K562 (cell line): ENCODE data around the gene HNRNPF. TPM values are rescaled to one million over a fixed set of nuclear protein-coding genes. Genes with fewer than 3 reads are reported as not detected.

ENCODE experiments used
- CREBBP ChIP-seq: IDR thresholded peaks from one replicate; pipeline ENCODE4 v1.6.1; 2012; ENCODE audit warnings: low read depth, mild to moderate bottlenecking, control low read depth, inconsistent platforms, low read length
- DMBX1 ChIP-seq: fragments of 250-450 bp; sonication (Bioruptor Pico); IDR thresholded peaks from 2 replicates; pipeline ENCODE4 v1.8.0; 2022; ENCODE audit warnings: inconsistent platforms, mild to moderate bottlenecking, moderate library complexity, borderline replicate concordance
- EP300 ChIP-seq: IDR thresholded peaks from 2 replicates; pipeline ENCODE4 v1.6.1; 2012; ENCODE audit warnings: low read length, improper control_type of control experiment
- ERF ChIP-seq: fragments of 450-650 bp; formaldehyde crosslinking; IDR thresholded peaks from 2 replicates; pipeline ENCODE4 v1.4.0; 2020; ENCODE audit warnings: mild to moderate bottlenecking, mixed read lengths
- FOS ChIP-seq: IDR thresholded peaks from 3 replicates; pipeline ENCODE4 v1.6.1; 2011; ENCODE audit not compliant: insufficient read length; ENCODE audit errors: extremely low read depth
- HMG20A ChIP-seq: fragments of 450-650 bp; formaldehyde crosslinking; conservative IDR thresholded peaks from 2 replicates; pipeline ENCODE4 v1.4.0; 2020; ENCODE audit warnings: mild to moderate bottlenecking, mixed read lengths
- KAT7 ChIP-seq: sonication (generic); formaldehyde crosslinking; IDR thresholded peaks from 2 replicates; pipeline ENCODE4 v1.8.0; 2022; ENCODE audit warnings: missing genetic modification reagents, mild to moderate bottlenecking, borderline replicate concordance
- MCM3 ChIP-seq: fragments of 450-650 bp; IDR thresholded peaks from 2 replicates; pipeline ENCODE4 v1.6.1; 2016
- MITF ChIP-seq: IDR thresholded peaks from 2 replicates; pipeline ENCODE4 v1.6.1; 2014; ENCODE audit warnings: antibody characterized with exemption
- PRMT5 ChIP-seq: sonication (generic); formaldehyde crosslinking; IDR thresholded peaks from 2 replicates; pipeline ENCODE4 v1.5.0; 2020; ENCODE audit warnings: missing genetic modification reagents
- PYGO2 ChIP-seq: fragments of 450-650 bp; IDR thresholded peaks from 2 replicates; pipeline ENCODE4 v1.6.1; 2016; ENCODE audit warnings: mild to moderate bottlenecking, missing genetic modification characterization, moderate library complexity, missing compliant biosample characterization
- SLC30A9 ChIP-seq: fragments of 250-450 bp; sonication (Bioruptor Pico); IDR thresholded peaks from 2 replicates; pipeline ENCODE4 v1.8.0; 2022; ENCODE audit warnings: mild to moderate bottlenecking, moderate library complexity
- SMAD3 ChIP-seq: fragments of 450-650 bp; formaldehyde crosslinking; conservative IDR thresholded peaks from 2 replicates; pipeline ENCODE4 v1.4.0; 2020; ENCODE audit warnings: mild to moderate bottlenecking
- STAG1 ChIP-seq: sonication (generic); formaldehyde crosslinking; IDR thresholded peaks from 2 replicates; pipeline ENCODE4 v1.5.0; 2020; ENCODE audit warnings: missing genetic modification reagents, borderline replicate concordance
- TBP ChIP-seq: optimal IDR thresholded peaks from 2 replicates; pipeline ENCODE3; 2011; ENCODE audit warnings: low read depth, low read length, improper control_type of control experiment
- TRIM24 ChIP-seq, 2 experiments: fragments of 450-650 bp; IDR thresholded peaks; 2 replicates each; pipeline ENCODE4 v1.6.1; 2016
- TSC22D4 ChIP-seq: fragments of 450-650 bp; IDR thresholded peaks from 2 replicates; pipeline ENCODE4 v1.6.1; 2016; ENCODE audit warnings: missing genetic modification characterization, missing biosample characterization, control low read depth
- ZC3H11A ChIP-seq: IDR thresholded peaks from 2 replicates; pipeline ENCODE4 v1.6.1; 2012; ENCODE audit warnings: low read depth, low read length, improper control_type of control experiment
- ZNF282 ChIP-seq: sonication (generic); formaldehyde crosslinking; IDR thresholded peaks from 2 replicates; pipeline ENCODE4 v1.8.1; 2023; ENCODE audit warnings: missing genetic modification reagents
- ZNF354B ChIP-seq: fragments of 250-450 bp; sonication (Bioruptor Pico); IDR thresholded peaks from 2 replicates; pipeline ENCODE4 v1.4.0; 2020
- ZNF592 ChIP-seq: fragments of 450-650 bp; IDR thresholded peaks from 2 replicates; pipeline ENCODE4 v1.6.1; 2017; ENCODE audit warnings: antibody characterized with exemption, mild to moderate bottlenecking
- ZNF696 ChIP-seq: fragments of 250-450 bp; sonication (Bioruptor Pico); conservative IDR thresholded peaks from 2 replicates; pipeline ENCODE4 v1.4.0; 2020; ENCODE audit warnings: mild to moderate bottlenecking, moderate library complexity
- ZNF699 ChIP-seq: fragments of 250-450 bp; sonication (Bioruptor Pico); IDR thresholded peaks from 2 replicates; pipeline ENCODE4 v1.8.0; 2021; ENCODE audit warnings: mild to moderate bottlenecking, moderate library complexity; ENCODE audit not compliant: insufficient replicate concordance
- ZNF77 ChIP-seq: fragments of 250-450 bp; sonication (Bioruptor Pico); IDR thresholded peaks from 2 replicates; pipeline ENCODE4 v1.5.0; 2020
- polyA plus RNA-seq, 8 experiments: library from polyadenylated mRNA; depleted of rRNA in 4 of 8; stranded (reverse) in 5 of 8; unstranded in 3 of 8; fragments of >200 nt; fragmentation: Nextera tagmentation in 2 of 8; fragmentation: Illumina TruSeq in 1 of 8; extraction: Ambion mirVana in 2 of 8; extraction: Trizol in 1 of 8; gene quantifications; 2 replicates each; pipeline versions ENCODE4 v1.2.1 to v1.2.3, GENCODE V29; 2011 to 2014; ENCODE audit warnings: inconsistent platforms in 1 of 8, missing spikeins in 1 of 8
- total RNA-seq, 7 experiments: library from RNA; depleted of rRNA in 6 of 7; stranded (reverse); fragments of >200 nt in 6 of 7; fragmentation: Illumina TruSeq in 2 of 7; extraction: Trizol in 2 of 7; gene quantifications; 2 replicates each; pipeline versions ENCODE4 v1.2.1 to v1.2.3, GENCODE V29; 2011 to 2021; ENCODE audit warnings: low replicate concordance in 1 of 7
- TF ChIP-seq, protein P1 (sequence below): sonication (generic); formaldehyde crosslinking; IDR thresholded peaks from 2 replicates; pipeline ENCODE4 v1.5.0; 2020; ENCODE audit warnings: missing genetic modification reagents

Gene HNRNPF
- total and polyA plus RNA-seq, 9 of the 15 experiments (the other 6 are each of a cell fraction or from before 2014, with no cell fraction given), result 192 to 489 (median 416) TPM

GRCh38 chr10:43436291-43437140 lies 27.5 kb upstream of the HNRNPF start, which contains the start of gene ZNF487 (continued):
- no peak for TF ChIP-seq FOS
- TF ChIP-seq MITF, result 0 out of 2 replicates have a peak, but pooled peaks have one; percentile 47
- TF ChIP-seq PRMT5, result no peak
- TF ChIP-seq ZNF699 (CRISPR knock-in tag), result no peak
- peak; percentile 42; the same call in 1 of the 2 replicates for TF ChIP-seq DMBX1 (CRISPR knock-in tag)
- no peak for TF ChIP-seq EP300
- no peak for TF ChIP-seq TSC22D4
- TF ChIP-seq, protein P1, sequence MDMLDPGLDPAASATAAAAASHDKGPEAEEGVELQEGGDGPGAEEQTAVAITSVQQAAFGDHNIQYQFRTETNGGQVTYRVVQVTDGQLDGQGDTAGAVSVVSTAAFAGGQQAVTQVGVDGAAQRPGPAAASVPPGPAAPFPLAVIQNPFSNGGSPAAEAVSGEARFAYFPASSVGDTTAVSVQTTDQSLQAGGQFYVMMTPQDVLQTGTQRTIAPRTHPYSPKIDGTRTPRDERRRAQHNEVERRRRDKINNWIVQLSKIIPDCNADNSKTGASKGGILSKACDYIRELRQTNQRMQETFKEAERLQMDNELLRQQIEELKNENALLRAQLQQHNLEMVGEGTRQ (CRISPR knock-in tag), result peak; percentile 40; the same call in 1 of the 2 replicates
- TF ChIP-seq ERF, result peak; percentile 92
- peak; percentile 76 for TF ChIP-seq ZNF592
- peak; percentile 93 for TF ChIP-seq TBP
- TF ChIP-seq CREBBP, result no peak
- no peak for TF ChIP-seq HMG20A
- TF ChIP-seq ZNF696, result no peak
- no peak for TF ChIP-seq SLC30A9 (CRISPR knock-in tag)
- TF ChIP-seq ZC3H11A, result no peak
- no peak for TF ChIP-seq STAG1
- TF ChIP-seq KAT7, result peak; percentile 82; the same call in 1 of the 2 replicates
- TF ChIP-seq TRIM24 (IDR thresholded peaks at IDR 0.05), result peak in 1 of 2 experiments; percentile 23; a peak in 1 of 4 replicates
- no peak for TF ChIP-seq PYGO2 (tag)
- TF ChIP-seq SMAD3 (CRISPR knock-in tag), result peak; percentile 28; the same call in 1 of the 2 replicates
- no peak; the same call in 1 of the 2 replicates for TF ChIP-seq ZNF282
- TF ChIP-seq ZNF77, result no peak
- TF ChIP-seq MCM3, result no peak
- no peak for TF ChIP-seq ZNF354B
